ENCODE measurements around the gene JSRP1.

Gene JSRP1

GRCh38 chr19:2213799-2214198 lies 42.4 kb downstream of the JSRP1 start:
- no peak for DNase-seq (ENCODE audit: low read depth, low spot score)
- no peak overlapping the region for H3K4me3 ChIP-seq (ENCODE audit: low read depth, low read length)
- no peak for TF ChIP-seq CTCF (IDR thresholded peaks at IDR 0.05; ENCODE audit: low read depth, low read length)
- in situ Hi-C loops (cut with HindIII; ENCODE audit: low sequenced_read_pairs), result no loop called here

- no peak for TF ChIP-seq CTCF (IDR thresholded peaks at IDR 0.05; ENCODE audit: low read depth, low read length)
Observed at GRCh38 chr19:2212861-2213711, 43.1 kb downstream of the JSRP1 start.

GRCh38 chr19:2210987-2211740 lies 45.1 kb downstream of the JSRP1 start:
- no peak for DNase-seq (ENCODE audit: low read depth, low spot score)

More at GRCh38 chr19:2212861-2213711, 43.1 kb downstream of the JSRP1 start:
- DNase-seq (ENCODE audit: low read depth, low spot score), result no peak
- H3K4me3 ChIP-seq (ENCODE audit: low read depth, low read length), result no peak overlapping the region
- in situ Hi-C loops (cut with HindIII; ENCODE audit: low sequenced_read_pairs), result no loop called here

GRCh38 chr19:2210206-2210605 lies 46.0 kb downstream of the JSRP1 start:
- no peak overlapping the region for H3K4me3 ChIP-seq (ENCODE audit: low read depth, low read length)
- TF ChIP-seq CTCF (IDR thresholded peaks at IDR 0.05; ENCODE audit: low read depth, low read length), result no peak
- DNase-seq (ENCODE audit: low read depth, low spot score), result no peak
- in situ Hi-C loops (cut with HindIII; ENCODE audit: low sequenced_read_pairs), result no loop called here

More at GRCh38 chr19:2210987-2211740, 45.1 kb downstream of the JSRP1 start:
- no peak overlapping the region for H3K4me3 ChIP-seq (ENCODE audit: low read depth, low read length)
- in situ Hi-C loops (cut with HindIII; ENCODE audit: low sequenced_read_pairs), result no loop called here
- no peak for TF ChIP-seq CTCF (IDR thresholded peaks at IDR 0.05; ENCODE audit: low read depth, low read length)

GRCh38 chr19:2209408-2209807 lies 46.8 kb downstream of the JSRP1 start:
- no peak for TF ChIP-seq CTCF (IDR thresholded peaks at IDR 0.05; ENCODE audit: low read depth, low read length)
- DNase-seq (ENCODE audit: low read depth, low spot score), result no peak
- H3K4me3 ChIP-seq (ENCODE audit: low read depth, low read length), result no peak overlapping the region
- in situ Hi-C loops (cut with HindIII; ENCODE audit: low sequenced_read_pairs), result no loop called here

GRCh38 chr19:2208975-2209374 lies 47.2 kb downstream of the JSRP1 start:
- in situ Hi-C loops (cut with HindIII; ENCODE audit: low sequenced_read_pairs), result no loop called here
- DNase-seq (ENCODE audit: low read depth, low spot score), result no peak
- TF ChIP-seq CTCF (IDR thresholded peaks at IDR 0.05; ENCODE audit: low read depth, low read length), result no peak
- no peak overlapping the region for H3K4me3 ChIP-seq (ENCODE audit: low read depth, low read length)

All from astrocyte of the spinal cord (primary cell).